H1 (cell line): ENCODE measurements around the gene KCNQ1. TPM values are rescaled to one million over a fixed set of nuclear protein-coding genes. Genes with fewer than 3 reads are reported as not detected.

ENCODE experiments used
- CTCF ChIA-PET: fragments of 300-600 bp; sonication (Branson Sonifier 250); formaldehyde crosslinking; loops from one replicate; lab custom pipeline; 2021; ENCODE audit not compliant: partially characterized antibody; lab: Charles Lee
- POLR2A ChIA-PET: fragments of 300-600 bp; sonication (Branson Sonifier 250); formaldehyde crosslinking; loops from one replicate; lab custom pipeline; 2021; ENCODE audit warnings: inconsistent platforms; ENCODE audit not compliant: partially characterized antibody; lab: Charles Lee
- DNase-seq, 2 experiments: peaks; one replicate each; pipeline versions ENCODE4 v3.0.0 to v3.0.0-alpha.2; 2010 to 2022; ENCODE audit warnings: low spot score in 2 of 2, low read depth in 1 of 2, mixed read lengths in 1 of 2
- FAIRE-seq: peaks from 2 replicates; lab custom pipeline; 2011; peaks lifted over from hg19 to GRCh38; lab: Jason Lieb, UNC
- H2AFZ ChIP-seq: 2 replicates; pipeline ENCODE4 v1.8.1; 2012; ENCODE audit warnings: low read length, inconsistent platforms
- H2AK5ac ChIP-seq: 2 replicates; pipeline ENCODE4 v1.6.1; 2013; ENCODE audit warnings: low read depth, low read length
- H2BK120ac ChIP-seq: replicated peaks from 2 replicates; pipeline ENCODE3; 2013; ENCODE audit warnings: low read depth, low read length, inconsistent platforms
- H2BK12ac ChIP-seq: 2 replicates; pipeline ENCODE4 v1.6.1; 2013; ENCODE audit warnings: low read depth, low read length
- H2BK15ac ChIP-seq: 2 replicates; pipeline ENCODE4 v1.6.1; 2013; ENCODE audit warnings: low read length
- H2BK20ac ChIP-seq: 2 replicates; pipeline ENCODE4 v1.6.1; 2013; ENCODE audit warnings: low read length
- H2BK5ac ChIP-seq: 2 replicates; pipeline ENCODE4 v1.6.1; 2013; ENCODE audit warnings: low read depth, low read length
- H3K14ac ChIP-seq: 2 replicates; pipeline ENCODE4 v1.6.1; 2013; ENCODE audit warnings: inconsistent platforms; ENCODE audit not compliant: insufficient read length
- H3K18ac ChIP-seq: 2 replicates; pipeline ENCODE4 v1.6.1; 2013; ENCODE audit warnings: low read length; ENCODE audit errors: extremely low read depth
- H3K23ac ChIP-seq: 2 replicates; pipeline ENCODE4 v1.6.1; 2013; ENCODE audit warnings: inconsistent platforms; ENCODE audit not compliant: insufficient read length
- H3K23me2 ChIP-seq: 2 replicates; pipeline ENCODE4 v1.6.1; 2013; ENCODE audit warnings: low read depth, low read length
- H3K27ac ChIP-seq: 2 replicates; pipeline ENCODE4 v1.6.1; 2011; ENCODE audit warnings: low read depth, low read length, inconsistent platforms
- H3K27me3 ChIP-seq, 4 experiments: replicated peaks in 1 of 4; 1 replicate in 1 of 4; 2 replicates in 3 of 4; pipeline versions ENCODE4 v1.6.1 to v1.8.1; 2011 to 2013; ENCODE audit warnings: low read length in 3 of 4, mild to moderate bottlenecking in 3 of 4, inconsistent platforms in 2 of 4, mixed read lengths in 2 of 4, moderate library complexity in 1 of 4; ENCODE audit not compliant: control insufficient read depth in 3 of 4, insufficient read depth in 3 of 4; ENCODE audit errors: extremely low read depth in 1 of 4
- H3K36me3 ChIP-seq, 4 experiments: 2 replicates each; pipeline versions ENCODE4 v1.6.1 to v1.8.1; 2011 to 2013; ENCODE audit warnings: mild to moderate bottlenecking in 4 of 4, low read length in 3 of 4, moderate library complexity in 2 of 4, control low read depth in 1 of 4, inconsistent platforms in 1 of 4; ENCODE audit not compliant: insufficient read depth in 4 of 4, control insufficient read depth in 2 of 4
- H3K4ac ChIP-seq: replicated peaks from 2 replicates; pipeline ENCODE3; 2013; ENCODE audit warnings: low read length, low read depth, mixed read lengths, inconsistent platforms; ENCODE audit not compliant: insufficient read length
- H3K4me1 ChIP-seq, 4 experiments: replicated peaks in 1 of 4; 1 replicate in 1 of 4; 2 replicates in 3 of 4; pipeline versions ENCODE4 v1.6.1 to v1.8.1; 2011 to 2013; ENCODE audit warnings: low read length in 3 of 4, inconsistent platforms in 2 of 4, mixed read lengths in 1 of 4; ENCODE audit not compliant: insufficient read depth in 4 of 4, control insufficient read depth in 3 of 4
- H3K4me2 ChIP-seq, 2 experiments: 2 replicates each; pipeline versions ENCODE4 v1.6.1 to v1.8.1; 2011 to 2013; ENCODE audit warnings: low read depth in 2 of 2, low read length in 2 of 2, control low read depth in 1 of 2, inconsistent platforms in 1 of 2, mild to moderate bottlenecking in 1 of 2; ENCODE audit not compliant: insufficient read depth in 1 of 2
- H3K4me3 ChIP-seq, 4 experiments: fragments of 200-600, 300-600 bp in 1 of 4; sonication (generic), shearing (Covaris generic), sonication (Bioruptor Twin) in 1 of 4; 2 replicates each; pipeline versions ENCODE4 v1.5.1 to v1.8.1; 2011 to 2016; ENCODE audit warnings: low read length in 4 of 4, low read depth in 3 of 4, control low read depth in 2 of 4, inconsistent platforms in 2 of 4, mild to moderate bottlenecking in 2 of 4, mixed read lengths in 1 of 4, moderate library complexity in 1 of 4; ENCODE audit not compliant: insufficient read depth in 2 of 4; ENCODE audit errors: extremely low read depth in 1 of 4
- H3K56ac ChIP-seq: replicated peaks from 2 replicates; pipeline ENCODE3; 2013; ENCODE audit warnings: low read depth, mild to moderate bottlenecking, mixed read lengths, low read length, inconsistent platforms; ENCODE audit not compliant: insufficient read length
- H3K79me1 ChIP-seq: 2 replicates; pipeline ENCODE4 v1.6.1; 2013; ENCODE audit warnings: low read depth, low read length, control low read depth
- H3K79me2 ChIP-seq, 2 experiments: 2 replicates each; pipeline versions ENCODE4 v1.6.1 to v1.8.1; 2012 to 2013; ENCODE audit warnings: low read length in 2 of 2, mild to moderate bottlenecking in 2 of 2, inconsistent platforms in 1 of 2; ENCODE audit not compliant: insufficient read depth in 2 of 2, control insufficient read depth in 1 of 2
- H3K9ac ChIP-seq, 4 experiments: replicated peaks in 1 of 4; 1 replicate in 1 of 4; 2 replicates in 3 of 4; pipeline versions ENCODE4 v1.6.1 to v1.8.1; 2011 to 2013; ENCODE audit warnings: low read depth in 3 of 4, low read length in 3 of 4, control low read depth in 2 of 4, mild to moderate bottlenecking in 2 of 4, moderate library complexity in 2 of 4, inconsistent platforms in 1 of 4; ENCODE audit errors: extremely low read depth in 1 of 4
- H3K9me3 ChIP-seq, 2 experiments: 2 replicates each; pipeline versions ENCODE4 v1.6.1 to v1.8.1; 2012 to 2013; ENCODE audit warnings: mild to moderate bottlenecking in 2 of 2, moderate library complexity in 2 of 2, control low read depth in 1 of 2, inconsistent platforms in 1 of 2, low read depth in 1 of 2, low read length in 1 of 2, mixed read lengths in 1 of 2; ENCODE audit not compliant: insufficient read depth in 2 of 2
- H4K20me1 ChIP-seq, 2 experiments: replicated peaks in 1 of 2; 2 replicates each; pipeline versions ENCODE3 to v1.8.1; 2011 to 2013; ENCODE audit warnings: inconsistent platforms in 2 of 2, low read length in 2 of 2, mild to moderate bottlenecking in 1 of 2; ENCODE audit not compliant: insufficient read depth in 2 of 2, control insufficient read depth in 1 of 2
- H4K5ac ChIP-seq: 2 replicates; pipeline ENCODE4 v1.6.1; 2013; ENCODE audit warnings: low read length, low read depth, mixed read lengths, inconsistent platforms; ENCODE audit not compliant: insufficient read length
- H4K8ac ChIP-seq: 2 replicates; pipeline ENCODE4 v1.8.0; 2013; ENCODE audit warnings: mild to moderate bottlenecking, moderate library complexity, low read length, inconsistent platforms; ENCODE audit not compliant: insufficient read depth; ENCODE audit errors: extremely low read depth
- H4K91ac ChIP-seq: replicated peaks from 2 replicates; pipeline ENCODE3; 2013; ENCODE audit warnings: low read length, mixed read lengths, inconsistent platforms; ENCODE audit not compliant: insufficient read length
- CBX8 ChIP-seq: fragments of 300-800, 300-1000 bp; sonication (generic); IDR thresholded peaks from 2 replicates; pipeline ENCODE4 v1.7.1; 2016; ENCODE audit warnings: low read depth, low read length, borderline replicate concordance
- CHD1 ChIP-seq: IDR thresholded peaks from 2 replicates; pipeline ENCODE4 v1.6.1; 2012; ENCODE audit warnings: low read depth, low read length, improper control_type of control experiment
- CHD2 ChIP-seq: IDR thresholded peaks from 2 replicates; pipeline ENCODE4 v1.6.1; 2012; ENCODE audit warnings: low read length, improper control_type of control experiment
- GABPA ChIP-seq: IDR thresholded peaks from 2 replicates; pipeline ENCODE4 v1.6.1; 2011; ENCODE audit warnings: mild to moderate bottlenecking, low read length, moderate library complexity, borderline replicate concordance; ENCODE audit not compliant: insufficient read depth
- GTF2F1 ChIP-seq: IDR thresholded peaks from 2 replicates; pipeline ENCODE4 v1.6.1; 2012; ENCODE audit warnings: low read depth, low read length, improper control_type of control experiment, borderline replicate concordance
- HDAC2 ChIP-seq, 2 experiments: fragments of 300-600 bp in 1 of 2; sonication (generic) in 1 of 2; IDR thresholded peaks; 2 replicates each; pipeline ENCODE4 v1.6.1; 2011 to 2012; ENCODE audit warnings: low read depth in 2 of 2, low read length in 2 of 2, mild to moderate bottlenecking in 2 of 2, moderate library complexity in 2 of 2, borderline replicate concordance in 1 of 2, inconsistent platforms in 1 of 2
- KDM1A ChIP-seq: fragments of 200-600, 300-600 bp; sonication (generic); IDR thresholded peaks from 2 replicates; pipeline ENCODE4 v1.7.1; 2016; ENCODE audit warnings: mild to moderate bottlenecking, low read length, borderline replicate concordance
- NRF1 ChIP-seq: IDR thresholded peaks from 2 replicates; pipeline ENCODE4 v1.6.1; 2011; ENCODE audit warnings: mild to moderate bottlenecking, low read depth, low read length, improper control_type of control experiment
- SP4 ChIP-seq: IDR thresholded peaks from 2 replicates; pipeline ENCODE4 v1.6.1; 2012; ENCODE audit warnings: low read length, inconsistent platforms
- YY1 ChIP-seq: IDR thresholded peaks from 2 replicates; pipeline ENCODE4 v1.6.1; 2011; ENCODE audit warnings: low read depth, mild to moderate bottlenecking, low read length
- WGBS, 2 experiments: shearing (Covaris generic) in 1 of 2; methylation state at CpG; one replicate each; pipeline versions ENCODE4 v1.1.6 to v1.1.7; 2013 to 2015; ENCODE audit warnings: low lambda C conversion rate in 2 of 2, mixed read lengths in 2 of 2, inconsistent platforms in 1 of 2, low coverage in 1 of 2, missing lambda C conversion rate in 1 of 2; ENCODE audit not compliant: insufficient replicate concordance in 2 of 2, insufficient coverage in 1 of 2, insufficient read length in 1 of 2; ENCODE audit errors: extremely low coverage in 1 of 2, missing lambda C conversion rate in 1 of 2; 5-methylcytosine and 5-hydroxymethylcytosine counted together
- polyA plus RNA-seq, 7 experiments: library from polyadenylated mRNA; depleted of rRNA in 3 of 7; stranded (reverse) in 5 of 7; unstranded in 2 of 7; fragments of >200 nt in 5 of 7; fragments of 200-250 nt in 2 of 7; gene quantifications; 1 replicate in 5 of 7; 2 replicates in 1 of 7; 4 replicates in 1 of 7; pipeline versions ENCODE4 v1.2.1 to v1.2.3, GENCODE V29; 2011 to 2013; ENCODE audit warnings: missing spikeins in 2 of 7, mixed read lengths in 2 of 7
- total RNA-seq: library from RNA; stranded (reverse); fragmentation: NEBNext Ultra II Directional; extraction: Animal tissue kit (Norgen Biotek cat#: 25700); gene quantifications from 2 replicates; pipeline ENCODE4 v1.2.1, GENCODE V29; 2021
- TF ChIP-seq, protein P1 (sequence below), 3 experiments: IDR thresholded peaks; 1 replicate in 2 of 3; 2 replicates in 1 of 3; pipeline versions ENCODE4 v1.5.1 to v1.6.1; 2011; ENCODE audit warnings: low read length in 3 of 3, mild to moderate bottlenecking in 3 of 3, inconsistent platforms in 2 of 3, low read depth in 1 of 3, moderate library complexity in 1 of 3; ENCODE audit not compliant: insufficient read depth in 1 of 3; ENCODE audit errors: control extremely low read depth in 1 of 3

KCNQ1 gene
- total and polyA plus RNA-seq, 2 of the 8 experiments (the other 6 are each of a cell fraction or from before 2014, with no cell fraction given) = 1.9 to 2.0 TPM

DNA sequence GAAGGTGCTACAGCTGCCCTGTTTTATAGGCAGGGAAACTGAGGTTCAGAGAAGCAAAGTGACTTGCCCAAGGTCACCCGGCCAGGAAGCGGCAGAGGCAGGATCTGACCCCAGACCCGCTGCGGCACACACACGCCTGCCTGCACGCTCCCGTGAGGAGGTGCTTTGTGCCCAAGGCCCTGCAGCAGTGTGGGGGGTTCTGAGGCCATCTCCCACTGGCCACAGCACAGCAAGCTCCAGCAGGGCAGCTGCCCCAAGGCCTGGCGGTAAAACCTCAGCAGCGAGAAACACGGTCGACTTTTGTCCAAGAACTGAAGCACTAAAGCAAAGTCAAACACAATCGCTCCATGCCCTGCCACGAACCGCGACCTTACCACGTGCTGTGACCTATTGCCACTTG, 398.1 kb downstream of the KCNQ1 start:
- FAIRE-seq = no peak
- no peak overlapping the region for H3K56ac ChIP-seq
- ChIA-PET POLR2A (interaction anchor here (1.4 kb wide), 1 partner anchor 42 kb away, joined by 4 read pairs; the partner anchor contains the start of gene CDKN1C), CTCF (no interaction called here)
- no peak overlapping the region for H2BK12ac ChIP-seq
- H3K4me3 ChIP-seq = no peak overlapping the region
- H2AK5ac ChIP-seq = no peak overlapping the region
- H4K8ac ChIP-seq = no peak overlapping the region
- no peak overlapping the region for H3K9ac ChIP-seq
- no peaks in the 10 kb centered on the region for H3K23me2 ChIP-seq
- no peaks in the 10 kb centered on the region for H3K36me3 ChIP-seq
- no peaks in the 10 kb centered on the region for H3K79me2 ChIP-seq
- H3K23ac ChIP-seq = no peak overlapping the region
- peaks cover 0 to 16% (median 4%) of the 10 kb centered on the region in 4 experiments; a peak in 3 of 7 replicates for H3K27me3 ChIP-seq
- no peaks in the 10 kb centered on the region for H3K79me1 ChIP-seq
- H3K14ac ChIP-seq = no peak overlapping the region
- H3K18ac ChIP-seq = no peak overlapping the region
- no peak overlapping the region for H3K27ac ChIP-seq
- H3K9me3 ChIP-seq = no peaks in the 10 kb centered on the region
- DNase-seq = no peak
- WGBS, 2 experiments = 93% methylated on average over 16 of the region's 16 CpGs; no CpG with 5 or more reads in 1 of the 2 experiments
- H4K91ac ChIP-seq = no peak overlapping the region
- no peak overlapping the region for H2AFZ ChIP-seq
- no peak overlapping the region for H2BK15ac ChIP-seq
- no peaks in the 10 kb centered on the region for H4K20me1 ChIP-seq
- no peak overlapping the region for H3K4me2 ChIP-seq
- no peak overlapping the region for H2BK5ac ChIP-seq
- H3K4ac ChIP-seq = no peak overlapping the region
- no peak overlapping the region for H2BK120ac ChIP-seq
- peaks cover 0 to 7% (median 6%) of the 10 kb centered on the region in 4 experiments; a peak in 4 of 7 replicates for H3K4me1 ChIP-seq
- no peak overlapping the region for H4K5ac ChIP-seq
- H2BK20ac ChIP-seq = no peak overlapping the region
- no peak for TF ChIP-seq GABPA
- TF ChIP-seq CBX8 = no peak
- TF ChIP-seq, protein P1, sequence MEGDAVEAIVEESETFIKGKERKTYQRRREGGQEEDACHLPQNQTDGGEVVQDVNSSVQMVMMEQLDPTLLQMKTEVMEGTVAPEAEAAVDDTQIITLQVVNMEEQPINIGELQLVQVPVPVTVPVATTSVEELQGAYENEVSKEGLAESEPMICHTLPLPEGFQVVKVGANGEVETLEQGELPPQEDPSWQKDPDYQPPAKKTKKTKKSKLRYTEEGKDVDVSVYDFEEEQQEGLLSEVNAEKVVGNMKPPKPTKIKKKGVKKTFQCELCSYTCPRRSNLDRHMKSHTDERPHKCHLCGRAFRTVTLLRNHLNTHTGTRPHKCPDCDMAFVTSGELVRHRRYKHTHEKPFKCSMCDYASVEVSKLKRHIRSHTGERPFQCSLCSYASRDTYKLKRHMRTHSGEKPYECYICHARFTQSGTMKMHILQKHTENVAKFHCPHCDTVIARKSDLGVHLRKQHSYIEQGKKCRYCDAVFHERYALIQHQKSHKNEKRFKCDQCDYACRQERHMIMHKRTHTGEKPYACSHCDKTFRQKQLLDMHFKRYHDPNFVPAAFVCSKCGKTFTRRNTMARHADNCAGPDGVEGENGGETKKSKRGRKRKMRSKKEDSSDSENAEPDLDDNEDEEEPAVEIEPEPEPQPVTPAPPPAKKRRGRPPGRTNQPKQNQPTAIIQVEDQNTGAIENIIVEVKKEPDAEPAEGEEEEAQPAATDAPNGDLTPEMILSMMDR (IDR thresholded peaks at IDR 0.05; ENCODE audit: control extremely low read depth in 1 of 3, insufficient read depth in 1 of 3, low read depth in 1 of 3, low read length in 3 of 3) = no peak
- TF ChIP-seq GTF2F1 = no peak
- no peak for TF ChIP-seq YY1
- TF ChIP-seq KDM1A = no peak
- TF ChIP-seq CHD1 = no peak
- no peak for TF ChIP-seq HDAC2 (IDR thresholded peaks at IDR 0.05; ENCODE audit: borderline replicate concordance in 1 of 2, low read depth in 2 of 2, low read length in 2 of 2)
- no peak for TF ChIP-seq CHD2
- TF ChIP-seq SP4 = no peak
- no peak for TF ChIP-seq NRF1
